GM20000 (cell line): ENCODE data around the gene COL13A1.

Experiments used
- DNase-seq: peaks from one replicate; pipeline ENCODE4 v3.0.0; 2012; ENCODE audit warnings: low spot score
- TF ChIP-seq, protein P1 (sequence below): IDR thresholded peaks from 2 replicates; pipeline ENCODE4 v1.5.1; 2012; ENCODE audit warnings: mild to moderate bottlenecking, control low read depth; ENCODE audit errors: extremely low read depth, missing control alignments

Gene COL13A1

DNA sequence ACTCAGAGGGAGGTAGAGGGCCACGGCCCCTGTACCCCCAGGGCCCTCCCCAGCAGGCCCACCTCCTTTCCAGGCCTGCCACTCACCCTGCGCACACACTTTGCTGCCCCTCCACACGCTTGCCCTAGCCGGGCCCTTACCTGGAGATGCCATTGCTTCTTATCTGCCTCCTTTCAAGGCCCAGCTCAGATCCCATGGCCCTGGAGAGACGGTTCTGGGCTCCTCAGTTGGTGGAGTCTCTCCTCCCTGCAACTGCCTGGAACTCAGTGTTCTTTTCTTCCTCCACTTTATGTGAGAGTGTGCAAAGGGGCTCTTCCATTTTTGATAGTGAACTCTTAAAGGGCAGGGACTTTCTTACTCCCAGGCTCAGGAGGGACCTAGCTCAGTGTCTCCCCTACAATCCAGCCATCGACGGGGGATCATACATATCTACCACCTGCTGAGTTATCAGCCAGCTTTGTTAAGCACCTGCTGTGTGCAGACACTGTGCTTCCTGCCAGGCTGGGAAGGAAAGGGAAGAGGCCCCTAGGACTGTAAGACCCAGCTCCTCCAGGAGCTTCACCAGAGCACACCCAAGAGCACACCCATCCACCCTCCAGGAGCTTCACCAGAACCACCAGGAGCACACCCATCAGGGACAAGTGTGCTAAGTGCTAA lies 161.6 kb downstream of the COL13A1 start:
- DNase-seq = no peak
- TF ChIP-seq, protein P1, sequence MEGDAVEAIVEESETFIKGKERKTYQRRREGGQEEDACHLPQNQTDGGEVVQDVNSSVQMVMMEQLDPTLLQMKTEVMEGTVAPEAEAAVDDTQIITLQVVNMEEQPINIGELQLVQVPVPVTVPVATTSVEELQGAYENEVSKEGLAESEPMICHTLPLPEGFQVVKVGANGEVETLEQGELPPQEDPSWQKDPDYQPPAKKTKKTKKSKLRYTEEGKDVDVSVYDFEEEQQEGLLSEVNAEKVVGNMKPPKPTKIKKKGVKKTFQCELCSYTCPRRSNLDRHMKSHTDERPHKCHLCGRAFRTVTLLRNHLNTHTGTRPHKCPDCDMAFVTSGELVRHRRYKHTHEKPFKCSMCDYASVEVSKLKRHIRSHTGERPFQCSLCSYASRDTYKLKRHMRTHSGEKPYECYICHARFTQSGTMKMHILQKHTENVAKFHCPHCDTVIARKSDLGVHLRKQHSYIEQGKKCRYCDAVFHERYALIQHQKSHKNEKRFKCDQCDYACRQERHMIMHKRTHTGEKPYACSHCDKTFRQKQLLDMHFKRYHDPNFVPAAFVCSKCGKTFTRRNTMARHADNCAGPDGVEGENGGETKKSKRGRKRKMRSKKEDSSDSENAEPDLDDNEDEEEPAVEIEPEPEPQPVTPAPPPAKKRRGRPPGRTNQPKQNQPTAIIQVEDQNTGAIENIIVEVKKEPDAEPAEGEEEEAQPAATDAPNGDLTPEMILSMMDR = no peak

DNA sequence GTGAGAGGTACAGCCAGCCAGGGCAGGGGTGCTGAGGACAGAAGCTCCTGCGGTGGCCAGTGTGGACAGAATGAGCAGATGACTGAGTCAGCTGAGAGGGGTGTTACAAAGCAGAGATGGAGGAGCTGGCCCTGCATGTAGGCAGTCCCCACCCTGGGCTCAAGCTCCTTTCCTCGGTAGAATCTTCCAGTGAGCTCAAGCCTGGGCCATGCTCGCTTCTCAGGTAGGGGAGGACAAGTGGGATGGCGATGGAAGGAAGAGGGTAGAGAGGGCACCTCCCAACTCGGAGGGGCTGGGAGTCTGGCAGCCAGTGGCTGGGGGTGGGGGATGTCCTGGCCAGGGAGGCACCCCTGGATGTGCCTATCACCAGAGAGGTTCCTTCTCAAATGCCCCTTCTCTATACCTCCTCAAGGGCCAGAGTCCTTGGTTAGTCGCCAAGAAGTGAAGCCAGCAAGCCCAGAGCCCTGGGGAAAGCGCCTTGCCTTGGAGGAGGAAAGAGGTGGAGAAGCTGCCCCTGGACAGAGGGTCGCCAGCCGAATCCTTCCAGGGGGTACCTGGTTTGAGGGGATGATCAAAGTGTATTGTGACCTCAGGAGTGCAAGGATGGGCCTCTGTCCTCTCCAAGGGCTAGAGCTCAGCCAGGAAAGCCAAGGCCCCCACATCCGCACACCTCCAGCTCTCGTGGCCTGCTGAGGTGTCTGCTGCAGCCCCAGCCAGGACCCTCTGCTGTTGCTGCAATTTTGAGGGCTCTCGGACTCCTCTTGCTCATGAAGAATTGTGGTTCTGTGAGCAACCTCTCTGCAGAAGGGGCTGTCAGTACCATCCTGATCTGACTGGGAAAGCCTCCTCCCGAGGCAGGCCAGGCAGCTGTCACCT lies 162.4 kb downstream of the COL13A1 start:
- TF ChIP-seq, protein P1 = no peak
- no peak for DNase-seq

DNA sequence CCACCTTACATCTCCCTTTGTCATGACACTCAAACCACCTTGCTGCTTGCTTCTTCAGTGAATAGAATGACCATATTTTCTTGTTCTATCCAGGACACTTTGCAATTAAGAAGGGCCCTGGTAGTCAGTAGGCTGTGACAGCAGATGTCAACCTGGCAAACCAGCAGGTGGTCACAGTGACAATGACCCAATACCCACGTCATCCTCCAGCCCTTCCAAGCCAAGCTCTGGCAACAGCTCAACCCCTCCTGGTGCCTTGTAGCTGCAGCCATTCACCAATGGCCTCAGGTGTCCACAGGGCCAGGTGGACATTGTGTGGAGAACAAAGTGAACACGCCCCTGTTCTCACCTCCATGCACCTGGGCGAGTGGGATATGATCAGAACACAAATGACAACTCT lies 163.4 kb downstream of the COL13A1 start:
- no peak for DNase-seq
- TF ChIP-seq, protein P1 = no peak

DNA sequence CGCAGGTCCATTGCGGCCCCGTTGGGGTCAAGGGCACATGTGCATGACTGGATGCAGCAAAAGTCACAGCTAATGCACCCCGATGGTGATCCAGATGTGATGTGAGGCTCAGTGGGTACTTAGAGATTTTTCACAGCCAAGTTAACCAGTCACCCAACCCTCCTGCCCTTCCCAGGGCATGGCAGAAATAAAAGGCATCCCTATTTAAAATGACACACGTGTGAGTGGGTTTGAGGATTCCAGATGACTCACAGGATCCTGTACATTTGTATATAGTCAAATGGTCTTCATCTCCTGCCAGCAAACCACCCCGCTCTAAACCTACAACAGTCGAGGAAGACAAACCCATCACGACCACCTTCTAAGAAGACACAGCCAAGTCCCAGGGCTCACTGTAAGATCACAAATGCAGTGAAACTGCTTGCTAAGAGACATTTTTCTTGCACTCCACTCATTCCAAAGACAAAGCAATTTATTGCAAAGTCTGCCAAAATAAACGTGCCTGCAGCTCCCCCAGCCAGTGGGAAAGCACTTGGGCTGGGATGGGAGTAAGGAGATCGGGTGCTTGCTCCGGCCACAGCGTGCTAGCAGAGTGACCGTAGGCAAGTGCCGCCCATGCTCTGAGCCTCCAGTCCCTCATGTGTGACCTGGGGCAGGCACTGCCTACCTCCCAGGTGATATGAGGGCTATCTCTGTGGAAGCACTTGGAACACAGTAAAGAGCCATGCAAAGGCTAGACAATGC lies 164.4 kb downstream of the COL13A1 start:
- TF ChIP-seq, protein P1 = no peak
- no peak for DNase-seq

DNA sequence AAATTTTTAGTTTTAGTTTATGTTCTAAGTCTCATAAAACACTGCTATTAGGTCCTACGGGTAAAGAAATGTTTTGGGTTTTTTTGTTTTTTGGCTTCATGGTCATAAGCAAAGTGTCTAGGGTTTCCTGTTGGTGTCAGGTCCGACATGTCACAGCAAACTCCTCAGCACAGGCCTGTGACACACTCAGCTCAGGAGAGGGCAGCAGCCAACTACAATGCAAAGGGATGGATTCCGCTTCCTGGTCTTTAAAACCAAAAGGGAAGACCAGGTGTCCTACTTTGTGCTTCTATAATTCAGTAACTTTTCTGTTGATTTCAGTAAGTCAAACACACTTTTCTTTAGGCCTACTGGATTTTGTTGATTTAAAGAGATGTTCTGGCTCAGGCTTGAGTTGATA lies 167.1 kb downstream of the COL13A1 start:
- TF ChIP-seq, protein P1 = no peak
- no peak for DNase-seq

DNA sequence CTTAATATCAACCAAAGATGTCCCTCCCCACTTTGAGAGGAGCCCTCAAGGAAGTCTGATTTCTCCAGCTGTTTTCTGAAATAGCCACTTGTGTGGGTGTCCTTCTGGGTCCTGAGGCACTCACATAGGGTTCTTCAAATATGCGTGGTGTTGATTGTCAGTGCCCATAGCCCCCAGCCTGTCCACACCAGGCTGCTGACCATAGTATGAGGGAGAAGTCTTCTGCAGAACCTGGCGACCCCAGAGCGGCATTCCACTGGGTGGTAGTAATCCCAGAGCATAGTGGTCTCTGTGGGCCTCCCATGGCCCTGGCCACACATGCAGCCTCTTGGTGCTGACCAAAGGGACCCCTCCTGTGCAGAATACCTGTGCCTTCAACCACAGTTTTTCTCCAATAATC lies 168.3 kb downstream of the COL13A1 start:
- DNase-seq = no peak
- TF ChIP-seq, protein P1 = no peak

DNA sequence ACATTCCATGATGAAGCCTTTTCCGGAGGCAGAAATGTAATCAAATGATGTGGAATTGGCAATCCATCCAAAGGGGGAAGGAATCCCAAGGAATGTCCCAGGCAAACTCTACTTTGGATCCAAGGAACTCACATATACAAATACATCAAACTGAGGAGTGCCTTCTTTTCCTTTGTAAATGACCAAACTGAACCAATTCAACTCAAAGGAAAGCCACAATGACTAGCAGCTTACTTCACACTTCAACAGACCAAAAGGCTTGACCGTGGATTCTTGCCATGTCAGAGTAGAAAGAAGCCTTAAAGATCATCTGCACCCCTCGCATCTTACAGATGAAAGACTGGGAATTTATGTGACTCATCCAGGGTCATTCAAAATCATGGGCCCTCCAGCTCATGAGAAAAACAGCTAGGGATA lies 171.3 kb downstream of the COL13A1 start:
- DNase-seq = no peak
- TF ChIP-seq, protein P1 = no peak
